Measurements from ENCODE around the gene DAGLA.
"Not testable (repeated sequence)": the region's sequence is repeated elsewhere in the genome, so short reads cannot be mapped to it uniquely, and the experiment has no call there.

Gene DAGLA

DNA sequence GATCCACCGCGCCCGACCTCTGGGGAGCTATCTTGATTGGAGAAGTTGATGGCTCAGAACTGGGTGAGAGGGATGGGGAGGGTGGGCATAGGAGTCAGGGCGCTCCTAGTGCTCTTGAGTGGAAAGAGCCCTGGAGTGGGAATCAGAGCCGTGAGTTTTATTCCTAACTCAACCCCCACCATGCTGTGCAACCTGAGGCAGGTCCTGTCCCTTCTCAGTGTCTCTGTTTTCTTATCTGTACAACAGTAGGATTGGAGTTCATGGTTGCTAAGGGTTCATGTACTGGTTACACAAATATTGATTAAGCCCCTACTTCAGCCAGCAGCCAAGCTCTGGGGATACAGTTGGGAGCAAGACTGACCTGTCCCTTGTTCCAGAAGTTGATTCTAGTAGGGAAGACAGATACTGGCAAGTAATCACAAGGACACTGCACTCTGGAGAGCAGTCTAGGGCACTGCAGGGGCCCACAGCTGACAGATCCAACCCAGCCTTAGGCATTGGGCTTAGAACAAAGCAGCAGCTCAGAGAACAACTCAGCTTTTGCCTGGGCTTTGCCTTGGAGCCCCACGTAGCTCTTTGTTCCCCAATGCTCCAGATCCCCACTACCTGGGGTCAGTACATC is 12.4 kb upstream of the DAGLA start:
- no peak for DNase-seq

DNA sequence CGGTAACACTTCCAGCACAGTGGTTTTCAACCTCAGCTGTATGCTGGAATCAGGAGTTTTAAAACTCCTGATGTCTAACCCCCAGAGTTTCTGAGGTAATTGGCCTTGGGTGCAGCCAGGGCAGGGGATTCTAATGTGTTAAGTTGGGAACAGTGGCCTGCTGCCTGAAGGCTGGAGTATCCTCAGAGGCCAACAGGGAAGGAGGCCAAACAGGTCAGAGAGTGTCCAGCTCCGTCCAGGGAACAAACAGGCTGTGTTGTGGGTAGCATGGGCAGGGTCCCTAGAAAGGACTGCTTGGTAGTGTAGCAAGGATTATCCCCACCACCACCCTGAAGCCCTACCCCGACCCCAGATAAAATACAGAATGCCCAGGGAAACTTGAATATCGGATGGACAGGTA is 10.8 kb upstream of the DAGLA start:
- DNase-seq: no peak

DNA sequence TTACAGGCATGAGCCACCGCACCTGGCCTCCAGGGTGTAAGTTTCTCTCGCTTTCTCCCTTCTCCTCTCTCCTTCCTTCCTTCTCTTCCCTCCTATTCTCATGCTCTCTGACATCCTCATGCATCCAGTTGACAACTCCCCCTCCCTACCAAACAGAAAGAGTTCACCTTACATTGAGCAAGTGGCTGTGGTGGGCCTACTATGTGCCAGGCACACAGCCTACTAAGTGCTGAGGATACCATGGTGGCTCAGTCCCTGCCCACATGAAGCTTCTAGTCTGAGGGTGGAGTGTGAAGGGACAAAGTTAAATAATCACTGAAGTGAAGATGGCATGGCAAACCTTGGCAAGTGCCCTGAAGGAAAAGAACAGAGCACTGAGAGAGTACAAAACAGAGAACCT is 9.6 kb upstream of the DAGLA start:
- DNase-seq: no peak

DNA sequence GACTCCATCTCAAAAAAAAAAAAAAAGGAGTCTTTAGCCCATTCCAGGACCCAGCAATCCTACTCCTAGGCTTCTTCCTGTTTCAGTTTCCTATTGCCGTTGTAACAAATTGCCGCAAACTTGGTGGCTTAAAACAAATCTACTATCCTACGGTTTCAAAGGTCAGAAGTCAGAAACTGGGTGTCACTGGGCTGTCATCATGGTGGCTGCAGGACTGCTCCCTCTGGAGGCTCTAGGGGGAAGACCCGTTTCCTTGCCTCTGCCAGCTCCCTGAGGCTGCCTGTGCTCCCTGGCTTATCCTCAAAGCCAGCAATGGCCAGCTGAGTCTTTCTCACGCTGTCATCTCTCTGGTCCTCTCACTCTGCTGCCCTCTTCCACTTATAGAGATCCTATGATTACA is 8.7 kb upstream of the DAGLA start:
- no peak for DNase-seq

DNA sequence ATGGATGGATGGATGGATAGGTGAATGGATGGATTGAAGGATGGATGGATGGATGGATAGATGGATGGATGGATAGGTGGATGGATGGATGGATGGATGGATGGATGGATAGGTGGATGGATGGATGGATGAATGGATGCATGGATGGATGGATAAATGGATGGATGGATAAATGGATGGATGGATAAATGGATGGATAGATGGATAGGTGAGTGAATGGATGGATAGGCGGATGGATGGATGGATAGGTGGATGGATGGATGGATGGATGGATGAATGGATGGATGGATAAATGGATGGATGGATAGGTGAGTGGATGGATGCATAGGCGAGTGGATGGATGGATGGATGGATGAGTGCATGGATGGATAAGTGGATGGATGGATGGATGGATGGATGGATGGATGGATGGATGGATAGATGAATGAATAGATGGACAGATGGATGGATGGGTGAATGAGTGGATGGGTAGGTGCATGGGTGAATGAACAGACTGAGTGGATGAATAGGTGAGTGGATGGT is 6.2 kb upstream of the DAGLA start:
- not testable (repeated sequence) for DNase-seq

DNA sequence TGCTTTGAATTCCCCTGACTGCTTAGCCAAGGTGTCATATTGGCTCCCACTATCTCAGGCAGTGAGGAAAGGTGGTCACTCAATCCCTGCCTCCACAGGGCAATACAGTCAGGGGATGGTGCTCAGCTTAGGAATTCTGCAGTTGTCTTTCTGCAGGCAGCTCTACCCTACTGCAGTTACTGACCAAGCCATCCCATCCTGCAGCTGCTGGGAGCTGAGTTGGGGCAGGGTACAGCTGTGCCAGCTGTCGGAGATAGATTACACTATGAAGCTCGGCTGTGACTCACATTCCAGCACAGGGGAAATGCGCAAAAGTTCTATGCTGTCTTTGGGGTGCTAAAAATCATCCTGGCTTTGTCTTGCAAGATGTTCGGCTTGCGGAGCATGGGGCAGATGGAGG is 4.4 kb upstream of the DAGLA start:
- DNase-seq: no peak

DNA sequence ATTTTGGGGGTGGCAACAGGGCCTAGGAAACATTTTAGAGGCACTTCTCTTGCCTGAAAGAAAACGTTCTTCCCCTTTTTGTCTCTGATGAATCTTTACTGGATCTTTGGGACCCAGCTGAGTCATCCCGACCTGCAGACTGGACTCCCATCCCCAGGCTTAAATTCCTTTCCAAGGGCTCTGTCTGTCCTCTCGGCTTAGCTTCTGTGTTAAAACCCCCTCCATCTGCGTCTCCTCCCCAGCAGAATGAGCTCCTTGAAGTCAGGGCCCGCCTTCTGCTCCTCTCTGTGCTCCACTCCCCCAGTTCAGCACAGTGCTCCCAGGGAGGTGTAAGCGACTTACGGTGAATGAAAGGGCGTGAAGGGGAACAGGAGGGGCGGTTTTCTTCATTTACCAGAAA is 895 bp upstream of the DAGLA start:
- no peak for DNase-seq

DNA sequence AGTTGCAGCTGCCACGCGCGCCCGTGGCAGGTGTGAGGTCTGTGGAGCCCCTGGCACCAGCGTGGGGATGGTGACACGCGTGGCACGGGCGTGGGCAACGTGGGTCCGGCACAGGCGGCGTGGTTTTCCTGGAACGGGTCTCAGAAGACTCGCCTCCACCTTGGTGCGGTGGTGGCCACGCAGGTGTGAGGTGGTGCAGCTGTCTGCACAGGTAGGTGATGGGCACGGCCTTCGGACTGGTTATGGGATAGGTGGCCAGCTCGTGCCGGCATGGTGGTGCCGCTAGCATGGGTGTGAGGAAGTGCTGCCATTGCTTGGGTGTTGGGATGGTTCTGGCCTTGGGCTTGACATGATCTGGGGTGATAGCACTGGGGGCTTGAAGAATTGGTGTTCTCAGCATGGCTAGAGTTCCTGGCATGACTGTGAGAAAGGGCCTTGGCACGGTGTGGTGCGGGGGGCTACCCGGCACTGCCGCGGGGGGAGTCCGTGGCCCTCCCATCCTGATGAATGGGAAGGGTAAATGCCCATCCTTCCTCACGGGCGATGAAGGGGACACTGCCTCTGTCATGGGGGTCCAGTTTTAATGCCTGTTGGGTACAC is 531 bp downstream of the DAGLA start:
- DNase-seq: no peak

DNA sequence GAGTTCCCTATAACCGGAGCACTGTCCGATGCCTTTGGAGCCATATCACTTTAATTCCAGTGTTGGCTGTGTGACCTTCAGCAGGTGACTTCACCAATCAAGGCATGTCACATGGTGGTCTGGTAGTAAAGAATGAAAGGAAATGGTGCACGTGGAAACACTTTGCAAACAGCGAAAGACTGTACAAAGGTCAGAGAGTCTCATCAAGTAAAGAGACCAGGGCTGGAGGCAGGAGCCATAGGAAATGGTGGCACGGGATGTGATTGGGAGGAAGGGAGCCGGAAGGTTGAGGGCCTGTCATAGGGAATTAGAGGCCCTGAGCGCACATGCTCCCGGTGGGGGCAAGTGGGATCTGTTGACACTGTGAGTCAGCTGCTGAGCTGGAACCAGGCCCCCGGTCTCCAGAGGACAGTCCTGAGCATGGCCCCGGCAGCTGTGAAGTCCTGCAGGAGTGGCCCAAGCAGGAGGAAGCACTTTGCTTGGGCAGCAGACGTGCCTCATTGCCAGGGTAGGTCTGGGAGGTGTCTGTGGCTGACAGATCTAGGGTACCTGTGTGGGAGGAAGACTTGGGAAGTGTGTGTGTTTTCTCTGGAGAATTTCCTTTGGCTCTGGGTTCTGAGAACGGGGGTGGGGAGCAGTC is 2.0 kb downstream of the DAGLA start:
- peak; percentile 38 for DNase-seq

DNA sequence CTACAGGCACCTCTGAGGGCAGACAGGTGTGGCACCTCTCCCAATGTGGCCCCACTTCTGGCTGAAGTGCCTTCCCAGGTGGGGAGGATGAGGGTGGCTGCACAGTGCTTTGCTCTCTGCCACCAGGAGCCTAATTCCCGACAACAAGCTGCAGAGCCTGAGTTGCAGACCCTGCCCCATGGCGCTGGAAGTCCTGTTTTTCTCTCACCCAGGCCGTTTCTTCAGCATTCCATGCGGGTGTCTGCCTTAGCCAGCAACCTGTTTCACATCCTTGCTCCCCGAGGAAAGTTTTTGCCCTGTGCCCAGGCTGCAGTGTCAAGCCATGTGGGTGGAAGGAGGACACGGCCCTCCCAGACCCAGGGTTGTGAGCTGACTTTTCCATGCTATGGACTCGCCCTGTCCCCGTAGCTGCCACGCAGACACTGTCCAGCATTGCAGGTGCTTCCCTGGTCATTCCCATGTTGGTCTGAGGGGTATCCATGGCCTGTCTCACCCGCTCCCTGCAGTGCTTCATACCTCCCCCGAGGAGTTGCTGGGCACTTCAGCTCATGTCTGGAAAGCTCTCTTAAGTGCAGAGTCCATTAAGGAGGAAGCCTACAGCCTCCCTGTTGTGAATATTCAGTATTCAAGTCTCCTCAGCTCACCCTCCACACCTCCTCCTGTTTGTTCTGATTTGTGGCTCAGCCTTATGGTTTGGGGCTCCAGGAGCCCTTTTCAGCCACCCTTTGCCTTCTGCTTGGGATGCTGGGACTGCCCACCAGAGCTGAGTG is 2.9 kb downstream of the DAGLA start:
- DNase-seq: no peak

DNA sequence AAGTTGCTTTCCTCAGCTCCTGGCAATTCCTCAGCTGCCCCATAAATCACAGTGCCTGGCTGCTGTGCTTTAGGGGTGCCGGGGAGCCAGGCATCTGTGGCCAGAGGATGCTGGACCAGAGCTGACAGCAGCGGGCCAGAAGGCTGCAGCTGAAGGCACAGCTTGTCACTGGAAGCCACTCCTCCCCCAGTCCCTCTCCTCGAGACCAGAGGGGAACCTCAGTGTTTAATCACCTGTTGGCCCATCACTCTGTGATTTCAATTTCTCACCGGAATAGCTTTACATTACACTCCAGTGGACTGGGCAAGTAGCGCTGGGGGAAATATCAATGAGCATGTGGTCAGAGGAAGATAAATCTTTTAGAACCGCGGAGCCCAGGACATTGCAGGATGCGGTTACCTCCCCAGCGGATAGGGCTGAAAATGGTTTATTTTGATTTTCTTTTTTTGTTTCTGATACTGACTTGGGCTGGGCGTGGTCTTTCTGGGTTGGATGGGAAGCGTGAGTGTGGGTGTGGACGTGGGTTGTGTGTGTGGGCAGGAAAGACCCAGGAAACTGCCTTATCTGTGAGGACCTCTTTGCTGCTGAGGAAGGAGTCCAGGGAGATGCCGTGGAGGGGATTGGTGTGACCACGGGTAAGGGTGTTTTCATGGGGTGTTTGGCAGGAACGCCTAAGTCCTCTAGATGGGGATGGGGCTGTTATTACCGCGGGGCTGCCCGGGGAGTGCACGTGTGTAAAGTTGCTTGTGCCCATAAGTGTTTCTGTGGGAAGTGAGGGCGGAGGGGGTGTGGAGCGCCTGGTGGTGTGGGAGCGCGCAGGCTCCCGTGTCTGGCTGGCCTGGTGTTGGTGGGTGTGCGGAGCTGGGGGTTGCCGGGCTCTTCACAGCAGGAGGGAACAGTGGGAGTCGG is 4.0 kb downstream of the DAGLA start:
- no peak for DNase-seq

DNA sequence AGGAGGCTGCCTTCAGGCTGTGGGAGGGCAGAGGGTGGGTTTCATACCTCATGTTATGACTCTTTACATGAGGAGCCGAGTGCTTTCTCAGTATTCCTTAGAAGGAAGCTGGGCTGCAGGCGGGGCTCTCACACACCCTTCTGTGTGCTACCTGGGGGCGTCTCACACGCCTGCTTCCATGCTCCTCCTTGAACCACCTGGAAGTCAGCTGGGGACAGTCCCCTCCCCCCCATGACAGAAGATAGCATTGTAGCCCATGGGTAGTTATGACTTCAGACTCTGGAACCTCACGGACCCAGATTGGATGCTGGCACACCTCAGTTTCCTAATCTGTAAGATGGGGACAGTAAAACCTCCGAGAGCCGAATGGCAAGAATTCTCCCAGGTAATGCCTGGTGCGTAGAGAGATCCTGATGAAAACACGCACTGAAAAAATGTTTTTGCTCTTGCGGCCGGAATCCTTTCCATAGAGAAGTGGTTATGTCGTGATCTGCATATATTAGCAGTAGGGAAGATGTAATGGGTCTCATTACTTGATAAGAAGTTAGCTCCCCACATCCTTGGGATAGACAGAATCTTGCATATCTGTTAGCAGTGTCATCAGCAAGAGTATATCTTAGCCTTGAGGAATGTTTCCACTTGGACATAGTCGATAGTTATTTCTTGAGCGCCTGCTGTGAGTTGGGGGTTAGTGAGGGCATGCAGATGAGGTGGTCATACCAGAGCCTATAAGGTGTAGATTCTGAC is 4.9 kb downstream of the DAGLA start:
- DNase-seq: no peak

DNA sequence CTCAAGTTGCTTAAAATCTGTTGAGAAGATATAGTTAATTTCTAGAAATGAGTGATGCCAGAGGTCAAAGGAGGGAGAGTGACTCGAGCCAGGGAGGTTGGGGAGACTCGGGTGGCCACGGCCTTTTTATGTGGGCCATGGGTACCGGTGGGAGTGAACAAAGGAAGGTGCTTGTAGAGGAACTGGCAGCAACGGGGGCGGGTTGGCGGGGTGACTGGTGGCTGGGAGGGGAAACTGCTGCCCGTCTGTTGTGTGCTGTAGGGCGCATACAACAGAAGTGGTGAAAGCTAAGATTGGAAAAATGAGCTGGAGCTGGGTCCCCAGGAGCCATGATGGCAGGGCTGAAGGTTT is 5.4 kb downstream of the DAGLA start:
- no peak for DNase-seq

DNA sequence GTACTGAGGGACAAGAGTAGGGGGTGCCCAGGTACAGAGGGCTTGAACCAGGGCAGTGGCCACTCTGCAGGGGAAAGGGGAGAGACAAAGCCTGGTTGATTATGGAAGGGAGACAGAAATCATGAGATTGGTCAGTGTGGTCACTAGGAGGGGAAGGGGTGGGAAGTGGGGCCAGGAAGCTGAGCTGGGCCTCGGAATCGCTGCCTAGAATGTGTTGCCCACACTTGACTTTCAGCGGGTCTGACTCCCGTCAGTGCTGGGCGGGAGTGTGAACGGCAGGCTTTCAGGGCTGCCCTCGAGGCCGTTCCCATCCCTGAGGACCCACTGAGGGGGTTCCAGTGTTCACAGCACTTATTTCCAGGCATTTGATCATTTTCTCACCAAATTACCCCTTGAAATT is 5.9 kb downstream of the DAGLA start:
- no peak for DNase-seq

DNA sequence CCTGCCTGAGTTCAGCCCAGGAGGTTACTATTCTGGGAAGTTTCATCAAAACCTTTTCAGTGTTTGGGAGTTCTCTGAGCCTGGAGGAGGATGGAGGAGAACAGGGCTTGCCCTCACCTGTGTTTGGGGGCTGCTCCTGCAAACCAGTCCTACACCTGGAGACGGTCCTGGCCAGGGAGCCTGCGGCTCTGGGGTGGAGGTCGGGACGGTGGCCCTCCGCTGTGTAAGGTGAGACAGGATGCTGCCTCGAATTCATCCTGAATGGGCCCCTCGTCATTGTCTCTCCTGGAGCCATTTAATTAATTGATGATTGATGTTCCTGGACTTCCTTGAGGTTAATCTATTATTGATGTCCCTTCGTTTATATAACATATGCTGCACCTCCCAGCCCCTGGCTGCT is 6.3 kb downstream of the DAGLA start:
- no peak for DNase-seq

DNA sequence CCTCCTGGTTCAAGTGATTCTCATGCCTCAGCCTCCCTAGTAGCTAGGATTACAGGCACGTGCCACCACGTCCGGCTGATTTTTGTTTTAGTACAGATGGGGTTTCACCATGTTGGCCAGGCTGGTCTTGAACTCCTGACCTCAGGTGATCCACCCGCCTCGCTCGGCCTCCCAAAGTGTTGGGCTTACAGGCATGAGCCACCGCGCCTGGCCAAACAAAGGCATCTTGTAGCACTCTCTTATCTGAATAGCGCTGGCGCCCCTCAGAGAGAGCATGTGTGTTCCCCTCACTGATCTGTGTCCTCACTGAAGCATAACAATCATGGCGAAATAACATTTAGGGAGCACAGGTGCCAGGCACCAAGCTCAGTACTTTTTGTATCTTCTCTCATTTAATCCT is 7.2 kb downstream of the DAGLA start:
- DNase-seq: no peak

DNA sequence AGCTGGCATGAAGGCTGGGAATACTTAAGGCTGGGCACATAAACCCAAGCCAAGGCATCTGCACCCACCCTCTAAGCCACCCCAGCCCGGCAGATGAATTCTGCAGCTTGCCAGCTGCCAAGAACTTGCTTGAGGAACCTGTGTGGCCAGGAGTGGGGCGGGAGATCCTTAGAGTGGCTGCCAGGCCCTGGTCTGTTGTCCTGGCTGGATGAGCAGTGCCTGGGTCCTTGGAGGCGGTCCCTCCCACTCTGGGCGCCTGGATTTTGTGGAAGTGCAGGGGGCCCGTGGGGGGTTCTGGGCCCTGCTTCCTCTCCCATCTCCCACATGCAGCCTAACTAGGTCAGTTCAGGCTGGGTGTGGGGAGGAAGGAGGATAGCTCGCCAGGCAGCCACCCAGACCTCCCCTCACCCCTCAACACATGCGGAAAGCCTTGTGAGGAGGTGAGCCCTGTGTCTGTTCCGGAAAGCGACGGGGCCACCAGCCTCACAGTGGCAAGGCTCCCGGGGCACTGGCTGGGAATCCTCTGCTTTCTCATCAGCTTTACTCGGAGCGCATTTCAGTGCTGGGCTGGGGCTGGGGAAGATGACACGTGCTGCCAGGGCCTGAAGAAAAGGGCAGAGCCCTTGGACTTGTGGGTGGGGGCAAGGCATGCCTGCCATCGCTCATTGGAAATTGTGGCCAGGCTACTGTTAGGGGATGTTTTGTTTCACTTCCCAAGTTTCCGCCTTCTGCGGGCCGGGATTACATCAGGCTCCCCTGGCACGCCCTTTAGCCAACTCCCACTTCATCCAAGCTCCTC is 8.4 kb downstream of the DAGLA start:
- no peak for DNase-seq

DNA sequence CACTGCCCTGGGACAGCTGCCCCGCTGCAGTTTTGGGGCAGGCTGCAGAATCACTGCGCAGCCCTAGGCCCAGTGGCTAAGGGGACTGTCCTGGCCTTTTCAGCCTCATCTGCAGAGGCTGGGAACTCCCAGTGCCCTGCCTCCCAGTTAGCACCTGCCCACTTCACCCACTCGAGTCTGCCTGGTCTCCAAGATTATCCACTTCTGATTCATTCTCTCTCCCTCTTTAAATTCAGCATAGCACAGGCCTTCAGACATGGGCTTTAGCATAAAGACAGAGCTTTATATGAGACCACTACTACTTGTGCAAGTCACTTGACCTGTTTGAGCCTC is 8.9 kb downstream of the DAGLA start:
- no peak for DNase-seq

DNA sequence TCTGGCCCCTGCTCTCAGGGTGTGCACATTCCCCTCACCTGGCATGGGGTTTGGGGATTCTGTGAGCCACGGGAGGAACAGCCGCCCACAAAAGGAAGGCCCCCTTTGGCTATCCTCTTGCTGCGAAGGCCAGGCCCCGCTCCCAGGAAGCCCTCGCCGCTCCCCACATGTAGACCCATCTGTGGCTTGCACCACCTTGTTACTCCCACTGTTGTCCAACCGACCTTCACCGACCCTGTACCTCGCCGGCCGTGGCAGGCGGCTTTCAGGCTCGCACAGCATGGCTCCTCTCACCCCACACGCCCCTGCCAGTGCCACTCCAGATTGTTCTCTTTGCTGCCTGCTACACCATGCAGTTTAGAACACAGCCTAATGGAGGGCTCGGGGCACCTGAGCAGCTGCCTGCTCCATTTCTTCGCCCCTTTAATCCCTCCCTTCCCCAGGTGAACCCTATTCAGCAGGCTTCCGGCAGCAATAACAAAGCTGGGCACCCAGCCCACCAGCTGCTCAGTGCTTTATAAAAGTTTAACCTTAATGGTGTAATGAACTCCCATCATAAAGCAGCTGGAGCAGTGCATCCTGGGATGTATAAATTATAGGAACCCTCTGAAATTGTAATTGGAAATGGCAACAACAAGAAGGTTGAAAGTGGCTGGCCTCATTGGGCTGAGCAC is 10.7 kb downstream of the DAGLA start:
- DNase-seq: peak; percentile 74

DNA sequence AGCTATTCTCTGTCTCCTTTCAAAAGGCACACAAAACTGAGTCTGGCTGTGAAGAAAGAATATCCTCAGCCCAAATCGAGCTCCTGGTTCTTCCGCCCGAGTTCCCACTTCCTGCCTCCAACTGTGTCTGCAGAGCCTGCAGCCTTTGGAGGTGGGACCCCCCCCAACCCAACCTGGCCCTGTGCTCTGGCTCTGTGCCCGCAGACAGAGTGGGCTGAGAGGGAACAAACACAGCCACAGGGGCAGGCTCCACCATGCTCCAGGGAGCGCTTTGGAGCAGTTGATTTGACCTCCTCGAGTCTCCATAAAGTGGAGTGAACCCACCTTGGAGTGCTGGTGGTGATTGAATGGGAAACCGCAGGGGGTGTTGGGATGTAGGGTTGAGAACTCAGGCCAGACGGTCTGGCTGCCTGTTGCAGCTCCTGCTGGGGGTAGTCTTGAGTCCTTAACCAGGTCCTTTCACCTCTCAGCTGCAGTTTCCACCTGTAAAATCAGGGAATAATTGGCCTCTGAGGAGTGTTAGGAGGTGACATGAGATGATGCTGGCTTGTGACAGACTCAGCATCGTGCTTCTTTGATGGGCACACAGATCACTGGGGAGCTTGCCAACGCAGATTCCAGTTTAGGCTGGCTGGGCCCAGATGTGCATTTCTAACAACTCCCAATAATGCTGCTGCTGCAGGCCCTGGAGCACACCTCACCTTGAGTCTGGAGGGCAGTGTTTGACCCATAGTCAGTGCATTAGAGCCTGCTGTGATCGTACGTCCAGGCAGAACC is 11.4 kb downstream of the DAGLA start:
- DNase-seq: peak; percentile 71

Data from DMS153 (cell line).